IMR-90 (cell line): Measurements from ENCODE around the gene SLC52A1. TPM values are rescaled to one million over a fixed set of nuclear protein-coding genes. Genes with fewer than 3 reads are reported as not detected.

Experiments used
- ATAC-seq: fragments of 200-7000 bp; cut with Tn5 transposase; 2 replicates; pipeline ENCODE4 v1.9.1; 2020; ENCODE audit warnings: low read depth, mild to moderate bottlenecking, moderate library complexity
- BruUV-seq: library from RNA; stranded (reverse); fragments of 400-500 nt; replicated peaks from 2 replicates; lab custom pipeline; 2021; lab: Mats Ljungman, UMichigan
- CTCF ChIA-PET: fragments of 300-600 bp; formaldehyde crosslinking; extraction: SDS; loops from one replicate; lab custom pipeline; 2021; ENCODE audit warnings: antibody characterized with exemption; lab: Yijun Ruan, JAX
- POLR2A ChIA-PET: fragments of 300-600 bp; sonication (Branson Sonifier 250); formaldehyde crosslinking; loops from one replicate; lab custom pipeline; 2022; ENCODE audit warnings: antibody characterized with exemption; ENCODE audit not compliant: unreplicated experiment; lab: Charles Lee
- DNase-seq: peaks from one replicate; pipeline ENCODE4 v3.0.0; 2013
- H2AFZ ChIP-seq: replicated peaks from 2 replicates; pipeline ENCODE3; 2013; ENCODE audit warnings: low read length, mild to moderate bottlenecking; ENCODE audit not compliant: poor library complexity
- H2AK5ac ChIP-seq: 2 replicates; pipeline ENCODE4 v1.6.1; 2013; ENCODE audit warnings: low read depth, low read length, inconsistent platforms
- H2AK9ac ChIP-seq: replicated peaks from 2 replicates; pipeline ENCODE3; 2013; ENCODE audit warnings: mild to moderate bottlenecking, low read depth, low read length, moderate library complexity; ENCODE audit not compliant: poor library complexity
- H2BK120ac ChIP-seq: 2 replicates; pipeline ENCODE4 v1.6.1; 2013; ENCODE audit warnings: low read depth, low read length, inconsistent platforms
- H2BK15ac ChIP-seq: 3 replicates; pipeline ENCODE4 v1.6.1; 2013; ENCODE audit warnings: low read depth, low read length, inconsistent platforms
- H2BK20ac ChIP-seq: 2 replicates; pipeline ENCODE4 v1.6.1; 2013; ENCODE audit warnings: low read depth, mild to moderate bottlenecking, inconsistent platforms, low read length, moderate library complexity
- H2BK5ac ChIP-seq: 2 replicates; pipeline ENCODE4 v1.6.1; 2013; ENCODE audit warnings: mild to moderate bottlenecking, low read depth, low read length, inconsistent platforms; ENCODE audit not compliant: poor library complexity, severe bottlenecking
- H3K14ac ChIP-seq: replicated peaks from 2 replicates; pipeline ENCODE4 v1.6.1; 2013; ENCODE audit warnings: low read depth, low read length, inconsistent platforms
- H3K18ac ChIP-seq: 2 replicates; pipeline ENCODE4 v1.6.1; 2013; ENCODE audit warnings: low read depth, low read length, control low read depth
- H3K23ac ChIP-seq: 2 replicates; pipeline ENCODE4 v1.6.1; 2013; ENCODE audit warnings: low read depth, low read length, inconsistent platforms
- H3K27ac ChIP-seq: 2 replicates; pipeline ENCODE4 v1.5.1; 2013; ENCODE audit warnings: mild to moderate bottlenecking, control low read depth, low read length; ENCODE audit not compliant: insufficient read depth
- H3K27me3 ChIP-seq: 2 replicates; pipeline ENCODE4 v1.6.1; 2013; ENCODE audit warnings: low read length; ENCODE audit not compliant: control insufficient read depth, insufficient read depth
- H3K36me3 ChIP-seq: 2 replicates; pipeline ENCODE4 v1.6.1; 2013; ENCODE audit warnings: low read length, mixed read lengths; ENCODE audit not compliant: control insufficient read depth, insufficient read depth
- H3K4ac ChIP-seq: 2 replicates; pipeline ENCODE4 v1.6.1; 2013; ENCODE audit warnings: low read depth, low read length, inconsistent platforms
- H3K4me1 ChIP-seq: 2 replicates; pipeline ENCODE4 v1.6.1; 2013; ENCODE audit warnings: low read length, mixed read lengths; ENCODE audit not compliant: control insufficient read depth, insufficient read depth
- H3K4me2 ChIP-seq: 2 replicates; pipeline ENCODE4 v1.6.1; 2013; ENCODE audit warnings: low read depth, mild to moderate bottlenecking, control low read depth, low read length, moderate library complexity
- H3K4me3 ChIP-seq: 2 replicates; pipeline ENCODE4 v1.5.1; 2013; ENCODE audit warnings: low read depth, mild to moderate bottlenecking, control low read depth, low read length, moderate library complexity; ENCODE audit not compliant: insufficient read depth
- H3K56ac ChIP-seq: 2 replicates; pipeline ENCODE4 v1.6.1; 2013; ENCODE audit warnings: low read length, inconsistent platforms; ENCODE audit not compliant: insufficient read depth; ENCODE audit errors: extremely low read depth
- H3K79me1 ChIP-seq, 2 experiments: 2 replicates each; pipeline ENCODE4 v1.6.1; 2013; ENCODE audit warnings: low read length in 2 of 2, inconsistent platforms in 1 of 2, low read depth in 1 of 2
- H3K9ac ChIP-seq: 2 replicates; pipeline ENCODE4 v1.6.1; 2013; ENCODE audit warnings: low read depth, low read length, control low read depth
- H3K9me1 ChIP-seq: 2 replicates; pipeline ENCODE4 v1.6.1; 2013; ENCODE audit warnings: low read length, inconsistent platforms; ENCODE audit not compliant: insufficient read depth
- H3K9me3 ChIP-seq: 2 replicates; pipeline ENCODE4 v1.6.1; 2013; ENCODE audit warnings: low read length; ENCODE audit not compliant: control insufficient read depth, insufficient read depth
- H4K20me1 ChIP-seq: 2 replicates; pipeline ENCODE4 v1.6.1; 2013; ENCODE audit warnings: low read length, inconsistent platforms; ENCODE audit not compliant: insufficient read depth
- H4K5ac ChIP-seq: 2 replicates; pipeline ENCODE4 v1.6.1; 2013; ENCODE audit warnings: mild to moderate bottlenecking, low read depth, low read length, control low read depth
- H4K8ac ChIP-seq, 2 experiments: 2 replicates each; pipeline ENCODE4 v1.6.1; 2013; ENCODE audit warnings: low read depth in 2 of 2, low read length in 2 of 2, control low read depth in 1 of 2, inconsistent platforms in 1 of 2
- H4K91ac ChIP-seq: 2 replicates; pipeline ENCODE4 v1.6.1; 2013; ENCODE audit warnings: low read depth, low read length, inconsistent platforms; ENCODE audit not compliant: insufficient read depth
- BHLHE40 ChIP-seq: fragments of 150-350 bp; IDR thresholded peaks from 2 replicates; pipeline ENCODE4 v1.6.1; 2016; ENCODE audit warnings: mild to moderate bottlenecking, low read depth, low read length
- CHD1 ChIP-seq: IDR thresholded peaks from 2 replicates; pipeline ENCODE4 v1.6.1; 2012; ENCODE audit warnings: low read depth, low read length, improper control_type of control experiment
- WGBS, 2 experiments: methylation state at CpG; one replicate each; pipeline versions ENCODE4 v1.1.5 to v1.1.7; 2013; ENCODE audit warnings: missing lambda C conversion rate in 2 of 2; ENCODE audit not compliant: insufficient read length in 1 of 2; ENCODE audit errors: extremely low coverage in 2 of 2; 5-methylcytosine and 5-hydroxymethylcytosine counted together
- dilution Hi-C: fragments of 300-500 bp; cut with HindIII; formaldehyde crosslinking; loops from one replicate; pipeline ENCODE4 v1.14.3; 2018; ENCODE audit warnings: low sequenced_read_pairs; ENCODE audit not compliant: unreplicated experiment
- in situ Hi-C: fragments of 300-500 bp; cut with MboI; formaldehyde crosslinking; loops from 3 replicates; pipeline ENCODE4 v1.14.3; 2019; ENCODE audit warnings: low sequenced_read_pairs, inconsistent platforms, mixed read lengths
- intact Hi-C: fragments of 100-400 bp; cut with micrococcal nuclease; formaldehyde crosslinking; loops from 2 replicates; pipeline ENCODE4 v1.10.0; 2022
- polyA plus RNA-seq, 3 experiments: library from polyadenylated mRNA; depleted of rRNA; stranded (reverse); fragments of >200 nt; gene quantifications; 2 replicates each; pipeline ENCODE4 v1.2.3, GENCODE V29; 2012; ENCODE audit warnings: low replicate concordance in 1 of 3
- total RNA-seq: library from RNA; depleted of rRNA; stranded (reverse); fragments of >200 nt; gene quantifications from 2 replicates; pipeline ENCODE4 v1.2.3, GENCODE V29; 2012
- TF ChIP-seq, protein P1 (sequence below): fragments of 150-350 bp; IDR thresholded peaks from 2 replicates; pipeline ENCODE4 v1.6.1; 2017; ENCODE audit warnings: mild to moderate bottlenecking, antibody characterized with exemption, low read length, low read depth

Gene SLC52A1
- total and polyA plus RNA-seq, 2 of the 4 experiments (the other 2 are of a cell fraction), result not detected

DNA sequence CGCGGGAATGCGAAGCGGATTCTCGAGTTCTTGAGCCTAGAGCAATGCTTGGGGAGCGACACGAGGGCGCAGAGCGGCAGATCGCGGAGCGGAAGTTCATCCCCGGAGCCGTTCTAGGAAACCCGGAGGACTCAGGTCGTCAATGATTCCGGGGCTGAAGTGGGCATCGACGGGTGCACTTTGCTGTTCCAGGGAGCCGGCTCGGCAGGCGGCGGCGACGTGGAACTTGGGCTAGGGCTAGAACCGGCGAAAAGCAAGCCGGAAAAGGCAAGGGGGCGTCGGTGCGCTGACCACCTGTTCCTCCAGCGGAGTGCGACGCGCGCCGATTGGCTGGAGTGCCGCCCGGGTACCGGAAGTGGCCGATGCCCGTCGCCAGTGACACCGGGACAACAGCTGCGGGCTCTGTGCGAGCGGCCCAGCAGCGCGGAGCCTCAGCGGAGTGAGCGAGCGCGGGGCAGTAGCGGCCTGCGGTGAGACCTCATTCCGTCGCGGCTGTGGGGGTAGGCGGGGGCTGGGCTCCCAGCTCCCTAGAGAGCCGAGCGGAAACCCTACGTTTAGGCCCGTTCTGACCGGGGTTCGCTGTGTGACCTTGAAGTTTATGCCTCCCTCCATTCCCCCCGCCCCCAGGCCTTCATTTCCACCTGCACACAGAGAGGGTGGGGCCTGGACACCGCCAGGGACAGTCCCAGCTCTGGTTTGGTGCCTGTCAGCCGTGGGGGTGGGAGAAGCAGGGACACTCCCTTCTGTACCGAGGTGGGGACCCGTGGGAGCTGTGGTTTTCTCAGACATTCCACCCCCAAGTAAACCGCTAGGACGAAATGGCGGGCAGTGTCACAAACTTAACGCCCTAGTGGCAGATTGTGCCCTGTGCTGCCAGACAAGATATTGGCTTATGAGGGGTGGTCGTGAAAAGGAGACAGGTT lies 43.1 kb upstream of the SLC52A1 start, which contains the start of gene ZFP3:
ZFP3 (plus strand) TSS at position 362 of the 923 bp plus-strand sequence. CDS start 13,038 bp downstream, outside the sequence.
- peak within 1 kb of the TSS; percentile 2; the same call in 1 of the 2 replicates for H2AK5ac ChIP-seq
- H3K4me3 ChIP-seq, result peak within 1 kb of the TSS; percentile 66
- dilution Hi-C loops (no loop called here), intact Hi-C loops (no loop called here), in situ Hi-C loops (no loop called here)
- no peaks in the 10 kb centered on the region for H4K20me1 ChIP-seq
- peak; percentile 90 for ATAC-seq
- H3K18ac ChIP-seq, result no peak within 1 kb of the TSS
- H4K5ac ChIP-seq, result peak within 1 kb of the TSS; percentile 85
- H3K9ac ChIP-seq, result peak within 1 kb of the TSS; percentile 62
- peaks cover 10% of the 10 kb centered on the region; the same call in 1 of the 2 replicates for H3K9me3 ChIP-seq
- DNase-seq, result peak; percentile 68
- H2AK9ac ChIP-seq, result peak within 1 kb of the TSS; percentile 71
- ChIA-PET CTCF (no interaction called here), POLR2A (no interaction called here)
- no peak within 1 kb of the TSS for H2BK15ac ChIP-seq
- peak within 1 kb of the TSS; percentile 63 for H3K4me2 ChIP-seq
- H2AFZ ChIP-seq, result peak within 1 kb of the TSS; percentile 98
- H4K8ac ChIP-seq, result peak within 1 kb of the TSS; percentile 92 to 95
- peak within 1 kb of the TSS; percentile 74 for H3K4ac ChIP-seq
- H3K9me1 ChIP-seq, result no peaks in the 10 kb centered on the region
- H2BK20ac ChIP-seq, result no peak within 1 kb of the TSS
- H4K91ac ChIP-seq, result no peak within 1 kb of the TSS
- no peak within 1 kb of the TSS; the same call in 1 of the 2 replicates for H3K27ac ChIP-seq
- H2BK120ac ChIP-seq, result no peak within 1 kb of the TSS
- no peaks in the 10 kb centered on the region for H3K4me1 ChIP-seq
- no TSS peak for BruUV-seq
- H3K27me3 ChIP-seq, result no peaks in the 10 kb centered on the region
- H3K56ac ChIP-seq, result no peak within 1 kb of the TSS
- peak within 1 kb of the TSS; percentile 40 for H3K14ac ChIP-seq
- 0 out of 2 replicates have a peak, but pooled peaks cover 1% of the 10 kb centered on the region for H3K36me3 ChIP-seq
- H3K79me1 ChIP-seq, result peaks cover 0 to 8% of the 10 kb centered on the region in 2 experiments; a peak in 3 of 4 replicates
- TF ChIP-seq BHLHE40, result no peak
- no peak for TF ChIP-seq CHD1
- TF ChIP-seq, protein P1, sequence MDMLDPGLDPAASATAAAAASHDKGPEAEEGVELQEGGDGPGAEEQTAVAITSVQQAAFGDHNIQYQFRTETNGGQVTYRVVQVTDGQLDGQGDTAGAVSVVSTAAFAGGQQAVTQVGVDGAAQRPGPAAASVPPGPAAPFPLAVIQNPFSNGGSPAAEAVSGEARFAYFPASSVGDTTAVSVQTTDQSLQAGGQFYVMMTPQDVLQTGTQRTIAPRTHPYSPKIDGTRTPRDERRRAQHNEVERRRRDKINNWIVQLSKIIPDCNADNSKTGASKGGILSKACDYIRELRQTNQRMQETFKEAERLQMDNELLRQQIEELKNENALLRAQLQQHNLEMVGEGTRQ, result 0 out of 2 replicates have a peak, but pooled peaks have one; percentile 23
- H2BK5ac ChIP-seq, result no peak within 1 kb of the TSS
- 3% methylated on average over 36 of the region's 75 CpGs; no CpG with 5 or more reads in 1 of the 2 experiments for WGBS, 2 experiments
- 0 out of 2 replicates have a peak within 1 kb of the TSS, but pooled peaks have one; percentile 39 for H3K23ac ChIP-seq
